Stomach (tissue), 4 donors: ENCODE measurements around the gene DPP7.

Source experiments
- CTCF ChIP-seq, 7 experiments: fragments of 450-650 bp in 4 of 7; fragments of 200-600 bp in 3 of 7; sonication (generic) in 3 of 7; IDR thresholded peaks; one replicate each; pipeline ENCODE4 v1.5.1; 2016 to 2019; ENCODE audit warnings: antibody characterized with exemption in 7 of 7, control low read depth in 2 of 7, mild to moderate bottlenecking in 1 of 7
- POLR2A ChIP-seq, 4 donors: fragments of 450-650 bp; IDR thresholded peaks; one replicate each; pipeline ENCODE4 v1.6.1; 2016; ENCODE audit warnings: antibody characterized with exemption in 4 of 4, control low read depth in 2 of 4, mild to moderate bottlenecking in 1 of 4, moderate library complexity in 1 of 4

- TF ChIP-seq CTCF (IDR thresholded peaks at IDR 0.05) (no peak), POLR2A (IDR thresholded peaks at IDR 0.05) (peak in 1 of 4 donors; percentile 83)
Measured at GRCh38 chr9:137086531-137087408, 27.8 kb downstream of the DPP7 start, which contains the start of gene MAN1B1.
